AG04450 (cell line): ENCODE measurements around the gene COL5A1. TPM values are rescaled to one million over a fixed set of nuclear protein-coding genes. Genes with fewer than 3 reads are reported as not detected.
A peak's percentile ranks its signal among the peaks of the same experiment; 100 is the strongest.

Experiments used
- CTCF ChIA-PET: fragments of 300-600, 350-600 bp; formaldehyde crosslinking; extraction: SDS; loops from one replicate; lab custom pipeline; 2022; ENCODE audit warnings: antibody characterized with exemption, inconsistent platforms; lab: Charles Lee
- POLR2A ChIA-PET: fragments of 350-600 bp; formaldehyde crosslinking; extraction: SDS; loops from one replicate; lab custom pipeline; 2021; ENCODE audit warnings: antibody characterized with exemption, inconsistent platforms; lab: Yijun Ruan, JAX
- DNase-seq: peaks from one replicate; pipeline ENCODE4 v3.0.0-alpha.2; 2011; ENCODE audit warnings: low read depth, low spot score
- H3K27ac ChIP-seq: one replicate; pipeline ENCODE4 v1.5.1; 2012; ENCODE audit warnings: low read depth, low read length, control low read depth
- H3K27me3 ChIP-seq: one replicate; pipeline ENCODE4 v1.6.0; 2012; ENCODE audit warnings: low read length; ENCODE audit not compliant: control insufficient read depth, insufficient read depth
- H3K4me3 ChIP-seq: 2 replicates; pipeline ENCODE4 v1.5.1; 2011; ENCODE audit warnings: mild to moderate bottlenecking, low read depth, low read length, control low read depth
- H3K9me3 ChIP-seq: 2 replicates; pipeline ENCODE4 v1.5.1; 2012; ENCODE audit warnings: low read length; ENCODE audit not compliant: control insufficient read depth, insufficient read depth
- CTCF ChIP-seq: IDR thresholded peaks from 2 replicates; pipeline ENCODE4 v1.5.1; 2011; ENCODE audit warnings: low read depth, low read length, control low read depth, inconsistent platforms
- polyA plus RNA-seq: library from polyadenylated mRNA; depleted of rRNA; stranded (reverse); fragments of >200 nt; gene quantifications from 2 replicates; pipeline ENCODE4 v1.2.3, GENCODE V29; 2011

Gene COL5A1
- polyA plus RNA-seq, 1 experiment = 73.3 TPM

- CTCF ChIA-PET = interaction anchor here (3.4 kb wide), 1 partner anchor 288 kb away, joined by 16 read pairs; no protein-coding TSS in a partner anchor
These were observed 95.3 kb downstream of the COL5A1 start for GRCh38 chr9:134736791-134737497.

GRCh38 chr9:134737842-134738580, 96.4 kb downstream of the COL5A1 start:
- Histone ChIP-seq H3K9me3 (no peaks in the 10 kb centered on the region; the same call in 1 of the 2 replicates), H3K4me3 (no peak overlapping the region), H3K27ac (no peak overlapping the region), H3K27me3 (no peaks in the 10 kb centered on the region)
- CTCF ChIA-PET = no interaction called here
- POLR2A ChIA-PET = no interaction called here
- TF ChIP-seq CTCF = no peak
- no peak for DNase-seq

More at GRCh38 chr9:134736791-134737497, 95.3 kb downstream of the COL5A1 start:
- Histone ChIP-seq H3K4me3 (no peak overlapping the region), H3K27me3 (no peaks in the 10 kb centered on the region), H3K9me3 (no peaks in the 10 kb centered on the region; the same call in 1 of the 2 replicates), H3K27ac (no peak overlapping the region)
- POLR2A ChIA-PET = no interaction called here
- no peak for TF ChIP-seq CTCF
- DNase-seq = no peak

GRCh38 chr9:134738869-134739659, 97.5 kb downstream of the COL5A1 start:
- Histone ChIP-seq H3K9me3 (no peaks in the 10 kb centered on the region; the same call in 1 of the 2 replicates), H3K4me3 (no peak overlapping the region), H3K27me3 (no peaks in the 10 kb centered on the region), H3K27ac (no peak overlapping the region)
- peak; percentile 29 for DNase-seq
- POLR2A ChIA-PET = interaction anchor here (0.6 kb wide), 1 partner anchor 121 kb away, joined by 4 read pairs; no protein-coding TSS in a partner anchor
- CTCF ChIA-PET = interaction anchor here (0.6 to 2.9 kb wide), 5 partner anchors 35 to 290 kb away, joined by 3 to 18 read pairs (median 3); no protein-coding TSS in a partner anchor
- peak; percentile 84 for TF ChIP-seq CTCF

GRCh38 chr9:134739660-134739968, 98.0 kb downstream of the COL5A1 start:
- POLR2A ChIA-PET = no interaction called here
- Histone ChIP-seq H3K9me3 (no peaks in the 10 kb centered on the region; the same call in 1 of the 2 replicates), H3K4me3 (no peak overlapping the region), H3K27ac (no peak overlapping the region), H3K27me3 (no peaks in the 10 kb centered on the region)
- no peak for DNase-seq
- TF ChIP-seq CTCF = no peak
- CTCF ChIA-PET = interaction anchor here (0.6 to 2.9 kb wide), 5 partner anchors 35 to 290 kb away, joined by 3 to 18 read pairs (median 3); no protein-coding TSS in a partner anchor
